HG03354 (cell line): Measurements from ENCODE around the gene FASTK.

Experiments
- ATAC-seq: cut with Tn5 transposase; IDR thresholded peaks from one replicate; pipeline ENCODE4 v1.9.1; 2021; ENCODE audit warnings: mild to moderate bottlenecking; ENCODE audit not compliant: unreplicated experiment, poor library complexity, severe bottlenecking

The FASTK gene

GRCh38 chr7:151085329-151085690 is 4.7 kb upstream of the FASTK start:
- no peak for ATAC-seq

- no peak for ATAC-seq
These were observed 3.2 kb upstream of the FASTK start for GRCh38 chr7:151083824-151084160.

- ATAC-seq: peak; percentile 55
These were observed 2.6 kb upstream of the FASTK start, which contains the start of gene TMUB1 for GRCh38 chr7:151083071-151083823. Gene TMUB1 (minus strand): TSS chr7:151083493. CDS start chr7:151082563, 930 bp downstream.

GRCh38 chr7:151082141-151083070 is 1.8 kb upstream of the FASTK start:
- no peak for ATAC-seq

- ATAC-seq: no peak
These were observed 827 bp upstream of the FASTK start for GRCh38 chr7:151081170-151082101.

GRCh38 chr7:151080067-151080521 is 515 bp downstream of the FASTK start:
- ATAC-seq: peak; percentile 3

GRCh38 chr7:151079199-151079910 is 1.3 kb downstream of the FASTK start:
- ATAC-seq: no peak

- ATAC-seq: no peak
These were observed 2.2 kb downstream of the FASTK start for GRCh38 chr7:151078233-151079040.

- no peak for ATAC-seq
These were observed 2.8 kb downstream of the FASTK start for GRCh38 chr7:151077705-151078232.

- ATAC-seq: no peak
These were observed 3.5 kb downstream of the FASTK start for GRCh38 chr7:151076863-151077704.

GRCh38 chr7:151075978-151076426 is 4.6 kb downstream of the FASTK start:
- ATAC-seq: no peak

GRCh38 chr7:151075662-151075971 is 5.0 kb downstream of the FASTK start:
- no peak for ATAC-seq

- no peak for ATAC-seq
These were observed 5.6 kb downstream of the FASTK start for GRCh38 chr7:151074817-151075661.

- ATAC-seq: no peak
These were observed 6.6 kb downstream of the FASTK start for GRCh38 chr7:151073990-151074389.

GRCh38 chr7:151071032-151071866 is 9.4 kb downstream of the FASTK start:
- no peak for ATAC-seq

- no peak for ATAC-seq
These were observed 10.0 kb downstream of the FASTK start for GRCh38 chr7:151070574-151070960.
